Measurements from ENCODE around the gene EFNA1.

EFNA1 gene

GRCh38 chr1:155123801-155124200, 3.9 kb upstream of the EFNA1 start:
- H3K9me3 ChIP-seq (ENCODE audit: control insufficient read depth, low read length): no peaks in the 10 kb centered on the region
- no peak overlapping the region for H3K27ac ChIP-seq
- H3K4me3 ChIP-seq (ENCODE audit: low read depth, low read length): no peak overlapping the region
- H3K4me2 ChIP-seq (ENCODE audit: low read length): no peak overlapping the region
- no peak for TF ChIP-seq CTCF (IDR thresholded peaks at IDR 0.05)
- H3K9ac ChIP-seq: no peak overlapping the region
- H3K4me1 ChIP-seq: no peaks in the 10 kb centered on the region
- no peaks in the 10 kb centered on the region for H3K36me3 ChIP-seq (ENCODE audit: control insufficient read depth, insufficient read depth, low read length)
- H2AFZ ChIP-seq: no peak overlapping the region
- H3K79me2 ChIP-seq: no peaks in the 10 kb centered on the region
- H3K27me3 ChIP-seq (ENCODE audit: control insufficient read depth, insufficient read depth, low read length): no peaks in the 10 kb centered on the region

GRCh38 chr1:155124503-155125463, 2.9 kb upstream of the EFNA1 start:
- H3K27me3 ChIP-seq (ENCODE audit: control insufficient read depth, insufficient read depth, low read length): no peaks in the 10 kb centered on the region
- H3K9ac ChIP-seq: no peak overlapping the region
- no peaks in the 10 kb centered on the region for H3K9me3 ChIP-seq (ENCODE audit: control insufficient read depth, low read length)
- no peaks in the 10 kb centered on the region for H3K4me1 ChIP-seq
- H3K79me2 ChIP-seq: no peaks in the 10 kb centered on the region
- no peak for TF ChIP-seq CTCF (IDR thresholded peaks at IDR 0.05)
- H3K4me3 ChIP-seq (ENCODE audit: low read depth, low read length): no peak overlapping the region
- H3K36me3 ChIP-seq (ENCODE audit: control insufficient read depth, insufficient read depth, low read length): no peaks in the 10 kb centered on the region
- H3K27ac ChIP-seq: no peak overlapping the region
- H3K4me2 ChIP-seq (ENCODE audit: low read length): no peak overlapping the region
- H2AFZ ChIP-seq: no peak overlapping the region

GRCh38 chr1:155125511-155125945, 2.1 kb upstream of the EFNA1 start:
- H3K4me3 ChIP-seq (ENCODE audit: low read depth, low read length): no peak overlapping the region
- H3K36me3 ChIP-seq (ENCODE audit: control insufficient read depth, insufficient read depth, low read length): no peaks in the 10 kb centered on the region
- no peaks in the 10 kb centered on the region for H3K79me2 ChIP-seq
- no peak overlapping the region for H3K27ac ChIP-seq
- no peaks in the 10 kb centered on the region for H3K27me3 ChIP-seq (ENCODE audit: control insufficient read depth, insufficient read depth, low read length)
- H3K9ac ChIP-seq: no peak overlapping the region
- no peak overlapping the region for H3K4me2 ChIP-seq (ENCODE audit: low read length)
- peaks cover 2% of the 10 kb centered on the region for H3K4me1 ChIP-seq
- H2AFZ ChIP-seq: no peak overlapping the region
- no peak for TF ChIP-seq CTCF (IDR thresholded peaks at IDR 0.05)
- no peaks in the 10 kb centered on the region for H3K9me3 ChIP-seq (ENCODE audit: control insufficient read depth, low read length)

- no peak for TF ChIP-seq CTCF (IDR thresholded peaks at IDR 0.05)
- Histone ChIP-seq H3K36me3 (ENCODE audit: control insufficient read depth, insufficient read depth, low read length) (no peaks in the 10 kb centered on the region), H3K4me1 (peaks cover 2% of the 10 kb centered on the region), H3K27ac (no peak overlapping the region), H3K27me3 (ENCODE audit: control insufficient read depth, insufficient read depth, low read length) (no peaks in the 10 kb centered on the region), H3K4me3 (ENCODE audit: low read depth, low read length) (no peak overlapping the region), H3K4me2 (ENCODE audit: low read length) (no peak overlapping the region), H3K79me2 (no peaks in the 10 kb centered on the region), H3K9ac (no peak overlapping the region), H2AFZ (no peak overlapping the region), H3K9me3 (ENCODE audit: control insufficient read depth, low read length) (no peaks in the 10 kb centered on the region)
Measured at GRCh38 chr1:155125946-155126555, 1.6 kb upstream of the EFNA1 start.

Data from parathyroid adenoma (tissue), 2 donors.